Adrenal gland (tissue), 5 donors: Measurements from ENCODE around the gene NKAIN2.

Experiments
- CTCF ChIP-seq, 6 experiments: fragments of 450-650 bp in 4 of 6; fragments of 200-600 bp in 2 of 6; sonication (generic) in 1 of 6; IDR thresholded peaks; 1 replicate in 5 of 6; 2 replicates in 1 of 6; pipeline versions ENCODE4 v1.5.1 to v1.8.0; 2016 to 2021; ENCODE audit warnings: antibody characterized with exemption in 6 of 6, mild to moderate bottlenecking in 2 of 6, moderate library complexity in 1 of 6
- POLR2A ChIP-seq, 2 donors: fragments of 450-650 bp; IDR thresholded peaks; one replicate each; pipeline ENCODE4 v1.6.1; 2017; ENCODE audit warnings: antibody characterized with exemption in 2 of 2, mild to moderate bottlenecking in 2 of 2, moderate library complexity in 1 of 2
- donor health status: DM: no; HTN: no; CAD: no.

GRCh38 chr6:124036384-124036783 is 232.7 kb downstream of the NKAIN2 start:
- no peak for TF ChIP-seq CTCF (IDR thresholded peaks at IDR 0.05)
- TF ChIP-seq POLR2A (IDR thresholded peaks at IDR 0.05), result no peak
